HG03095 (cell line): ENCODE measurements around the gene S1PR3.

Experiments
- ATAC-seq: cut with Tn5 transposase; IDR thresholded peaks from one replicate; pipeline ENCODE4 v1.9.1; 2021; ENCODE audit warnings: moderate library complexity; ENCODE audit not compliant: unreplicated experiment

Gene S1PR3

GRCh38 chr9:89029788-89030187 is 38.5 kb downstream of the S1PR3 start:
- no peak for ATAC-seq

GRCh38 chr9:89032173-89032572 is 40.9 kb downstream of the S1PR3 start:
- ATAC-seq: no peak

- no peak for ATAC-seq
Measured at GRCh38 chr9:89032661-89033060, 41.4 kb downstream of the S1PR3 start.

- ATAC-seq: no peak
Measured at GRCh38 chr9:89036383-89036782, 45.1 kb downstream of the S1PR3 start.

- ATAC-seq: no peak
Measured at GRCh38 chr9:89036891-89037290, 45.6 kb downstream of the S1PR3 start.

DNA sequence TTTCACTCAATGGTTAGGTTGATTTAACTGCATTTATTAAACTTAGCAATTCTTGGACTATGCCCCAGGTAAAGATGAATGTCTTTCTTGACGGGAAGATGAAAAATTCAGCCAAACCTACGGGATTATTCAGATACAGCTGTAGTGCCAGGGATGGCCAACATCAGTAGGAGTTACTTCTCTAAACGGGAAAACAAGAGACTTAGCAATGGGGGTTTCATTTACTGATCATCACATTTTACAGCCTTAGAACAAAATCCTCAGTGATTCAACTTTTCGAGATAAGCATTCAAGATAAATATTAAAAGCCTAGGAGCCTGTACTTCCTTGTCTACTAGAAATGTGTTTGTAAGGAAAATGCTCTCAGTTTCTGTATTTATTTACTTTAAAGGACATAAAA is 46.1 kb downstream of the S1PR3 start:
- ATAC-seq: no peak

DNA sequence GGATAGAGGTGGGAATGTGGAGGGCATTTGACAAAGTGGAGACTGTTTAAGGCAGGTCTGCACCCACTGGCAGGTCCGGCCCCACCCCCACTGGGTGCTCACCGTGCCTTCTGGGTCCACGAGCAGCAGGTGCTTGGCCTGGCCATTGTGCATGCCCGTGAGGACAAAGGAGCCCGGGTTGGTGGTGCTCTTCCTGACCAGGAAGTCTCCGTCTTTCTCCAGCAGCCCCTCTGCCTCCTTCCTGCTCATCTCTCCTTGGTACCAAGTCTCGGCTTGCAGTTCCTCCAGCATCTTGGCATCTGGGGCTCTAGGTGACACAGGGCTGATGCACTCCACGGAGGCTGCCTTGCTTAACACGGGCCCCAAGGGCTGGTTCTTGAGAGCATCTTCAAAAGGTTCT is 46.6 kb downstream of the S1PR3 start:
- no peak for ATAC-seq

DNA sequence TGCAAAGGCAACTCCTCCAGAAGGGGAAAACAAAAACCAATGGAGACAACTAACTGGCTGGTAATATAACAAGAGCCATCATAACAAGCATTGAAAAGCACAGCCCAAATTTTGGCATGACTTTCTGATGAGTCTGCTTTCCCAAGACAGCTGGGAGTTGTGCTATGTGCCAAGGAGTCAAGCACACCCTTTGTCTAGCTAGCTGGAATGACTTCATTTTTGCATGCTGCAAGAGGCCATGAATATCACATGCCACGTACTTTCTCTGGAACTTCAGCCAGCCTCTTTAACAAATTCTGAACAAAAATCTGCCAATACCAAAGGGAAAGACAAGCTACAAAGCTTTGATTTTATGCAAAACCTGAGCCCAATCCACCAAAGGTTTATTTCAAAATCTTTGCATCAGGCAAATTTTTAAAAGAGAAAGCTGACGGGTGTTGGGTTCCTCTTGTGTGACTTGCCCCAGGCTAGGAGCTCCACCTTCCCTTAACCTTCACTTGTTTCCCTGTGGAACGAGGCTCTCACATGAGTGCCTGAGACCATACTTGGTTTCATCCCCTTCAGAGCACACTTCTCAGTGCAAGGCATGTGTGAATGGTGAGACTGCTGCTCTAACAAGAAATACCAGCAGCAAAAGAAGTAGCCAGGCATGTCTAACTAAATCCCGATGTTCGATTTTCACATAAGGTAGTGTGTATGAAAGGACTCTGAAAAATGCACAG is 47.3 kb downstream of the S1PR3 start:
- no peak for ATAC-seq

DNA sequence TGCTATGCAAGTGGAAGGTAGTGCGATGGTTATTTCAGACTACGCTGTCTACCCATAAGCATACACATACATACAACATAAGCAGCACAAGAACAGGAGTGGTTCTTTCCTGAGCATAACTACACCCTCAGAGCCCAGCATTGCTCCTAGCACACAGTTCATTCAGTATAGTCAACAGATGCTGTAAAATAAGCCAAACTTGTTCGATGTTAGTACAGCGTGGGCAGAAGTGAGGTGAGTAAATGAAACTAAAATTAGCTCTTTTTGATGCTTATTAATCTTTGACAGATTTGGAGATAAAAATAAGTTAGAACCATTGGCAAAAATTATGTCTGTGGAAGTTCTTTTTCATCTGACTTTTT is 47.8 kb downstream of the S1PR3 start:
- ATAC-seq: no peak

DNA sequence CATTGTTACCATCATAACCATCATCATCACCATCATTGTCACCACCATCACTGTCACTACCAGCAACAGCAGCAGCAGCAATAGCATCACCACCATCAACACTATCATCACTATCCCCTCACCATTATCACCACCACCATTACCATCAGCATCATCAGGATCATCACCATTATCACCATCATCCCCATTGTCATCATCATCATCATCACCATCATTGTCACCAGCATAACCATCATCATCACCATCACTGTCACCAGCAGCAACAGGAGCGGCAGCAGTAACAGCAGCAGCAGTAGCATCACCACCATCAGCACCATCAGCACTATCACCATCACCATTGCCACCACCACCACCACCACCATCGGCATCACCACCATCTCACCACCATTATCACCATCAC is 48.4 kb downstream of the S1PR3 start:
- ATAC-seq: no peak

DNA sequence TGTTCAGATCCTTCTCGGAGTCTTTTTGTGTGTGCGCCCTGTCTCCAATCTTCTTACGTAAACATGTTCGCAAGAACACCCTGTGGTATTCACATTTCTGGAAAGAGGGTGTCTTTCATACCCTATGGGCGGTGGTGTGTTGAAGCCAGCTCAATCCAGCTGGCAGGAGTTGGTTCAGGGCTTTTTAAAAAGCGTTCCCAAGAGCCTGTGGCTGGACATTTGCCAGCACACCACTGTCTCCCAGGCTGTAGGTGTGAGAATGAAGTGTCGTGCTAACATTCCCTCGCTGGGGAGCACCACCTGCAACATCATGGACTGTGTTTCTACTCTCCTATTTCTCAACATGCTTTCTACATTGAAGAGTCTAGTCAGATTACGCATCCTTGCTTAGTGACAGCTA is 51.7 kb downstream of the S1PR3 start:
- ATAC-seq: no peak

- ATAC-seq: no peak
Measured at GRCh38 chr9:89044104-89044503, 52.8 kb downstream of the S1PR3 start.

- no peak for ATAC-seq
Measured at GRCh38 chr9:89044881-89045280, 53.6 kb downstream of the S1PR3 start.

- no peak for ATAC-seq
Measured at GRCh38 chr9:89046832-89047231, 55.6 kb downstream of the S1PR3 start.

- ATAC-seq: no peak
Measured at GRCh38 chr9:89047667-89048066, 56.4 kb downstream of the S1PR3 start.

GRCh38 chr9:89048616-89049015 is 57.3 kb downstream of the S1PR3 start:
- ATAC-seq: no peak

GRCh38 chr9:89049646-89050045 is 58.4 kb downstream of the S1PR3 start:
- ATAC-seq: no peak

GRCh38 chr9:89051421-89052025 is 60.3 kb downstream of the S1PR3 start:
- no peak for ATAC-seq

- no peak for ATAC-seq
Measured at GRCh38 chr9:89052470-89053097, 61.3 kb downstream of the S1PR3 start.

GRCh38 chr9:89053301-89053700 is 62.0 kb downstream of the S1PR3 start:
- no peak for ATAC-seq
